HG02610 (cell line): ENCODE results near the gene F7.
"Not testable (repeated sequence)": the region's sequence is repeated elsewhere in the genome, so short reads cannot be mapped to it uniquely, and the experiment has no call there.

Experiments
- ATAC-seq: cut with Tn5 transposase; IDR thresholded peaks from one replicate; pipeline ENCODE4 v1.9.1; 2021; ENCODE audit warnings: mild to moderate bottlenecking, moderate library complexity; ENCODE audit not compliant: unreplicated experiment

Gene F7

GRCh38 chr13:113070855-113071254, 34.7 kb upstream of the F7 start:
- no peak for ATAC-seq

- no peak for ATAC-seq
Observed at GRCh38 chr13:113072376-113072775, 33.2 kb upstream of the F7 start.

GRCh38 chr13:113073942-113074341, 31.6 kb upstream of the F7 start:
- ATAC-seq: no peak

GRCh38 chr13:113074401-113074800, 31.2 kb upstream of the F7 start:
- ATAC-seq: no peak

- no peak for ATAC-seq
Observed at GRCh38 chr13:113074876-113075275, 30.7 kb upstream of the F7 start.

GRCh38 chr13:113075711-113076110, 29.9 kb upstream of the F7 start:
- no peak for ATAC-seq

- no peak for ATAC-seq
Observed at GRCh38 chr13:113076681-113077401, 28.8 kb upstream of the F7 start.

- no peak for ATAC-seq
Observed at GRCh38 chr13:113077566-113077952, 28.0 kb upstream of the F7 start.

GRCh38 chr13:113077953-113078901, 27.4 kb upstream of the F7 start:
- ATAC-seq: no peak

GRCh38 chr13:113078902-113079780, 26.4 kb upstream of the F7 start:
- no peak for ATAC-seq

- ATAC-seq: not testable (repeated sequence)
Observed at GRCh38 chr13:113079781-113080080, 25.9 kb upstream of the F7 start.

- no peak for ATAC-seq
Observed at GRCh38 chr13:113080361-113080831, 25.2 kb upstream of the F7 start.

- ATAC-seq: no peak
Observed at GRCh38 chr13:113080901-113081521, 24.6 kb upstream of the F7 start.

GRCh38 chr13:113082198-113083021, 23.2 kb upstream of the F7 start:
- ATAC-seq: no peak

GRCh38 chr13:113083022-113083373, 22.6 kb upstream of the F7 start:
- ATAC-seq: no peak

GRCh38 chr13:113083402-113084061, 22.1 kb upstream of the F7 start:
- ATAC-seq: no peak

- no peak for ATAC-seq
Observed at GRCh38 chr13:113084094-113084942, 21.3 kb upstream of the F7 start.

- ATAC-seq: no peak
Observed at GRCh38 chr13:113084943-113085540, 20.5 kb upstream of the F7 start.
